GM10266 (cell line): ENCODE results near the gene PLCG2.
A peak's percentile ranks its signal among the peaks of the same experiment; 100 is the strongest.

ENCODE experiments used
- DNase-seq: peaks from one replicate; pipeline ENCODE4 v3.0.0; 2012; ENCODE audit errors: extremely low spot score
- CTCF ChIP-seq: IDR thresholded peaks from 2 replicates; pipeline ENCODE4 v1.5.1; 2012; ENCODE audit warnings: mild to moderate bottlenecking, low read depth; ENCODE audit not compliant: control insufficient read depth, insufficient read depth; ENCODE audit errors: missing control alignments

The PLCG2 gene

GRCh38 chr16:81987121-81987520 lies 208.0 kb downstream of the PLCG2 start:
- no peak for DNase-seq
- TF ChIP-seq CTCF, result no peak

GRCh38 chr16:81987706-81988105 lies 208.6 kb downstream of the PLCG2 start:
- DNase-seq, result no peak
- TF ChIP-seq CTCF, result no peak

- no peak for TF ChIP-seq CTCF
- no peak for DNase-seq
Observed at GRCh38 chr16:81992859-81993258, 213.8 kb downstream of the PLCG2 start.

- DNase-seq, result no peak
- peak; percentile 18 for TF ChIP-seq CTCF
Observed at GRCh38 chr16:81994485-81994884, 215.4 kb downstream of the PLCG2 start.

- TF ChIP-seq CTCF, result no peak
- DNase-seq, result no peak
Observed at GRCh38 chr16:81995651-81996050, 216.6 kb downstream of the PLCG2 start.

GRCh38 chr16:81996664-81997509 lies 217.8 kb downstream of the PLCG2 start:
- DNase-seq, result no peak
- no peak for TF ChIP-seq CTCF

GRCh38 chr16:81997738-81998137 lies 218.6 kb downstream of the PLCG2 start:
- no peak for TF ChIP-seq CTCF
- DNase-seq, result no peak
